PC-3 (cell line): ENCODE data around the gene TRIM31.

Experiments used
- EZH2 ChIP-seq: fragments of 300-600 bp; sonication (generic); IDR thresholded peaks from one replicate; pipeline ENCODE4 v1.6.1; 2017; ENCODE audit warnings: antibody characterized with exemption, mild to moderate bottlenecking, low read length; ENCODE audit not compliant: unreplicated experiment
- EZH2phosphoT487 ChIP-seq: fragments of 300-600 bp; sonication (generic); IDR thresholded peaks from 2 replicates; pipeline ENCODE4 v1.6.1; 2018; ENCODE audit warnings: mild to moderate bottlenecking, antibody characterized with exemption, low read length, borderline replicate concordance
- TF ChIP-seq, protein P1 (sequence below): fragments of 300-600 bp; sonication (generic); conservative IDR thresholded peaks from 2 replicates; pipeline ENCODE4 v1.5.1; 2017; ENCODE audit warnings: antibody characterized with exemption, low read depth, mild to moderate bottlenecking, low read length

DNA sequence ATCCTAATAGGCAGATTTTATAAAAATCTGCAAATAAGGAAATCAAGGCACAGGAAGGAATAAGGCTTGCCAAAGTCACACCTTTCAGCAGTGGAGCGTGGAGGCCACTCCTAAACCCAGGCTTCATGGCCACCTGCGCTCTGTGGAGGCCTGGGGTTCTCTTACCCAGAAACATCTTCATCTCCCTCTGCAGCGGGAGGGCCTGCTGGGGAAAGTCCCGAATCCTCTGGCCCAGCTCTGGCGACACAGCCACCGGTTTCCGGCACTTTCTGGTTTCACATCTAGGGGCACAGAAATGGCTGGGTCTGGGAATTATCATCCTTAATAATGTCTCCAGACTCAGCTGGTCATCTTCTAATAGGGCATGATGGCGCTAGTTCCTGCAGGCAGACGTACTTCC lies 43.9 kb upstream of the TRIM31 start:
- TF ChIP-seq, protein P1, sequence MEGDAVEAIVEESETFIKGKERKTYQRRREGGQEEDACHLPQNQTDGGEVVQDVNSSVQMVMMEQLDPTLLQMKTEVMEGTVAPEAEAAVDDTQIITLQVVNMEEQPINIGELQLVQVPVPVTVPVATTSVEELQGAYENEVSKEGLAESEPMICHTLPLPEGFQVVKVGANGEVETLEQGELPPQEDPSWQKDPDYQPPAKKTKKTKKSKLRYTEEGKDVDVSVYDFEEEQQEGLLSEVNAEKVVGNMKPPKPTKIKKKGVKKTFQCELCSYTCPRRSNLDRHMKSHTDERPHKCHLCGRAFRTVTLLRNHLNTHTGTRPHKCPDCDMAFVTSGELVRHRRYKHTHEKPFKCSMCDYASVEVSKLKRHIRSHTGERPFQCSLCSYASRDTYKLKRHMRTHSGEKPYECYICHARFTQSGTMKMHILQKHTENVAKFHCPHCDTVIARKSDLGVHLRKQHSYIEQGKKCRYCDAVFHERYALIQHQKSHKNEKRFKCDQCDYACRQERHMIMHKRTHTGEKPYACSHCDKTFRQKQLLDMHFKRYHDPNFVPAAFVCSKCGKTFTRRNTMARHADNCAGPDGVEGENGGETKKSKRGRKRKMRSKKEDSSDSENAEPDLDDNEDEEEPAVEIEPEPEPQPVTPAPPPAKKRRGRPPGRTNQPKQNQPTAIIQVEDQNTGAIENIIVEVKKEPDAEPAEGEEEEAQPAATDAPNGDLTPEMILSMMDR: no peak
- TF ChIP-seq EZH2: no peak
- TF ChIP-seq EZH2phosphoT487: no peak
